ENCODE results near the gene ITPR2.
"Not testable (repeated sequence)": the region's sequence is repeated elsewhere in the genome, so short reads cannot be mapped to it uniquely, and the experiment has no call there.

The ITPR2 gene

DNA sequence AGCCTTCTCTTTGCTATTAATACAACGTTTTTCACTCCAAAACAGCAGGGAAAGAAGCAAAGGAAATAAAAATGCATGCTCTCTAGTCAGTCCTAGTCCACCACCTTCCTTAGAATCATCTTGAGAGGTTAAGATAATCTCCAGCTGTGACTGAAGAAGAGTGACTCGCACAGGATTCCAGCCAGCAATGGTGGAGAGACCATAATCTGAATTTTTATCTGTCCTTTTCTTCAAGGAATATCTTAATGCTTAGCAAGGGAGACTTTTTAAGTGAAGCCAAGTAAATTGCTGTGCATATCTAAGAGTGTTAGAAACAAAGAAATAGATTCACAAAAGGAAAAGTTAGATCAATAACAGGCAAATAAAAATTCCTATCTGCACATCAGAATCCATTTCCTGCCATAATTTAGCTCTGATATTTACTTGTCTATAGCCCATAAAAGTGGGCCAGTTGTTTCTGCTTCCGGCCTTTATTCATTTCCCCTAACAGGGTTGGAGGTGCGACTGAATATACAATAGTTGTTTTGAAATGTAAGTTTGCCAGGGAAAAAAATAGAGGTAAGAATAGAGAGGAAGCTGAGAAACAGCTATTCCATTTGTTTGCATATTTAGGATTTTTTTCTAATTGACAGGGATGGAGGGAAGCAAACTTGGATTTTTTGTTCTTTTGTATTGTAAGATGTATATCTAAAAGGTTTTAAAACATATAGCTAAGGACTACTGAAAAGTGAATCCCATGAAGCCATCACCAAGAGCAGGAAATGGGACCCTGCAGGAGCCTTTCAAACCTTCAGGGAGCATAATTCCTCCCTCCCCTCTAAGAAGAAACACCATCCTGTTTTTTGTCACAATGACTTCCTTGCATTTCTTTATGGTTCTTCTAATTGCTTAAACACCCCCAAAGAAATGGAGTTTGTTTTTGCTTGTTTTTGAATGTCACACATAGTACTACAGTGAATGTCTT lies 154.0 kb downstream of the ITPR2 start:
- H3K4me3 ChIP-seq (ENCODE audit: low read length), result no peak overlapping the region
- TF ChIP-seq, protein P1, sequence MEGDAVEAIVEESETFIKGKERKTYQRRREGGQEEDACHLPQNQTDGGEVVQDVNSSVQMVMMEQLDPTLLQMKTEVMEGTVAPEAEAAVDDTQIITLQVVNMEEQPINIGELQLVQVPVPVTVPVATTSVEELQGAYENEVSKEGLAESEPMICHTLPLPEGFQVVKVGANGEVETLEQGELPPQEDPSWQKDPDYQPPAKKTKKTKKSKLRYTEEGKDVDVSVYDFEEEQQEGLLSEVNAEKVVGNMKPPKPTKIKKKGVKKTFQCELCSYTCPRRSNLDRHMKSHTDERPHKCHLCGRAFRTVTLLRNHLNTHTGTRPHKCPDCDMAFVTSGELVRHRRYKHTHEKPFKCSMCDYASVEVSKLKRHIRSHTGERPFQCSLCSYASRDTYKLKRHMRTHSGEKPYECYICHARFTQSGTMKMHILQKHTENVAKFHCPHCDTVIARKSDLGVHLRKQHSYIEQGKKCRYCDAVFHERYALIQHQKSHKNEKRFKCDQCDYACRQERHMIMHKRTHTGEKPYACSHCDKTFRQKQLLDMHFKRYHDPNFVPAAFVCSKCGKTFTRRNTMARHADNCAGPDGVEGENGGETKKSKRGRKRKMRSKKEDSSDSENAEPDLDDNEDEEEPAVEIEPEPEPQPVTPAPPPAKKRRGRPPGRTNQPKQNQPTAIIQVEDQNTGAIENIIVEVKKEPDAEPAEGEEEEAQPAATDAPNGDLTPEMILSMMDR (conservative IDR thresholded peaks at IDR 0.05; ENCODE audit: low read depth, low read length), result no peak
- no peak for DNase-seq (ENCODE audit: low read depth)

DNA sequence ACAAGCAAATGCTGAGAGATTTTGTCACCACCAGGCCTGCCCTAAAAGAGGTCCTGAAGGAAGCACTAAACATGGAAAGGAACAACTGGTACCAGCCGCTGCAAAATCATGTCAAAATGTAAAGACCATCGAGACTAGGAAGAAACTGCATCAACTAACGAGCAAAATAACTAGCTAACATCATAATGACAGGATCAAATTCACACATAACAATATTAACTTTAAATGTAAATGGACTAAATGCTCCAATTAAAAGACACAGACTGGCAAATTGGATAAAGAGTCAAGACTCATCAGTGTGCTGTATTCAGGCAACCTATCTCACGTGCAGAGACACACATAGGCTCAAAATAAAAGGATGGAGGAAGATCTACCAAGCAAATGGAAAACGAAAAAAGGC lies 161.5 kb downstream of the ITPR2 start:
- not testable (repeated sequence) for H3K4me3 ChIP-seq (ENCODE audit: low read length); DNase-seq (ENCODE audit: low read depth)

DNA sequence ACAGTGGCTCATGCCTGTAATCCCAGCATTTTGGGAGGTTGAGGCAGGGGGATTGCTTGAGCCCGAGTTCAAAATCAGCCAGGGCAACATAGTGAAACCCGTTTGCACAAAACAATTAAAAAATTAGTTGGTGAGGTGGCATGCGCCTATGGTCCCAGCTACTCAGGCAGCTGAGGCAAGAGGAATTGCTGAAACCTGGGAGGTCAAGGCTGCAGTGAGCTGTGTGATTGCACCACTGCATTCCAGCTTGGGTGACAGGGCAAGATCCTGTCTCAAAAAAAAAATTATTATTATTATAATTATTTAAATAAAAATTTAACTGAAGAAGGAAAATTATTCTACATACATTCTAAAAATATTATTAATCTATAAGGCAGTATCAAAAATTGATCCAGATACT lies 164.1 kb downstream of the ITPR2 start:
- H3K4me3 ChIP-seq (ENCODE audit: low read length), result no peak overlapping the region
- TF ChIP-seq, protein P1 (conservative IDR thresholded peaks at IDR 0.05; ENCODE audit: low read depth, low read length), result no peak
- no peak for DNase-seq (ENCODE audit: low read depth)

DNA sequence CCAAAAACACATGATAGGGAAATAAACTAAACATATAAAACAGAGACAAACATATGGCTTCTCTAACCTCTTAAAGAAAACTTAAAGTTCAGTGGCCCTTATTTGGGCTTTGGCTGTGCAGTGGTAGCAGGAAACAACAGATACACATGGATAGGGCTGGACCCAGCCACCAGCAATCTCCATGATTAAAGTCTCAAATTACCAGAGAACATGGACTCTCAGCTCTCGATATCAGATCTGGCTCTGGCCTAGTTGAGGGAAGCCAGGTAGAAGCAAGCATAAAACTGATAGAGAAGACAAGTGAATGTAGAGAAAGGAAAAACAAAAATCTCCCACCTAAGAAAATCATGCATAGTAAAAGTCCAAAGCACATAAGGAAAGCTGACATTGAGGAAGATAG lies 164.8 kb downstream of the ITPR2 start:
- H3K4me3 ChIP-seq (ENCODE audit: low read length), result no peak overlapping the region
- TF ChIP-seq, protein P1 (conservative IDR thresholded peaks at IDR 0.05; ENCODE audit: low read depth, low read length), result no peak
- no peak for DNase-seq (ENCODE audit: low read depth)

DNA sequence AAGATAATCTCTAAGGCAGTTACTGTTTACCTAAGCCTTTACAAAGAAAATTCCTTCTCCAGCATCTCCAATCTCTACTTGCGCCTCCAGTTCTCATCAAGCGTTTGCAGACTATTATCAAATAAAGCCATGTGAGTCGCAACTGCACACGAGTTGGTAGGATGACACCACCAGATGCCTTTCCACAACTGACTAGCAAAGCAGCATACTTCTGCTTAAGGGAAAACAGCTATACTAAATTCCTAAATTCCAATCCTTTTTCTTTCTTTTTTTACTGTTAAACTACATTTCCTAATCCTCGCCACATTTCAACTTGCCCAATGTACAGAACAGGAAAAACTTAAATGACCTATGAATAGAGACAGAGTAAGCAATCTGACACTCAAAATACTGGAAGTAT lies 166.7 kb downstream of the ITPR2 start:
- TF ChIP-seq, protein P1 (conservative IDR thresholded peaks at IDR 0.05; ENCODE audit: low read depth, low read length), result no peak
- H3K4me3 ChIP-seq (ENCODE audit: low read length), result no peak overlapping the region
- DNase-seq (ENCODE audit: low read depth), result no peak

DNA sequence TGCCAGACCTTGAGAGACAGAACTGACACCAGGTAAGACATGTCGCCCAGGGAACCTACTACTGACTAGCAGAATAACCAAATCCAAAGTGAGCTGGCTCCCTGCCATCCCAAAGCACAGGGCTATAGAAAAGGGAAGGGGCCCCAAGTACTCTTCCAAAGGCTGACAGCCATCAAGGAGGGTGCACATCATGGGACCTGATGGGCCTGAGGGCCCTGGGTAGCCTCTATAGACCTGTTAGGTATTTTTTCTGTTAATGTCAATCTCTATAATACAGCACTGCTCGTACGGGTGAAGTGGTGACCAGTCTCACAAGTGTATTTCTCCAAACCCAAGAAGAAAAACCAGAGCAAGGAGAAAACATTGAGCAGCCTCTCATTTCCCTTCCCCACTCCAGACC lies 171.6 kb downstream of the ITPR2 start:
- no peak for DNase-seq (ENCODE audit: low read depth)
- H3K4me3 ChIP-seq (ENCODE audit: low read length), result no peak overlapping the region
- TF ChIP-seq, protein P1 (conservative IDR thresholded peaks at IDR 0.05; ENCODE audit: low read depth, low read length), result no peak

DNA sequence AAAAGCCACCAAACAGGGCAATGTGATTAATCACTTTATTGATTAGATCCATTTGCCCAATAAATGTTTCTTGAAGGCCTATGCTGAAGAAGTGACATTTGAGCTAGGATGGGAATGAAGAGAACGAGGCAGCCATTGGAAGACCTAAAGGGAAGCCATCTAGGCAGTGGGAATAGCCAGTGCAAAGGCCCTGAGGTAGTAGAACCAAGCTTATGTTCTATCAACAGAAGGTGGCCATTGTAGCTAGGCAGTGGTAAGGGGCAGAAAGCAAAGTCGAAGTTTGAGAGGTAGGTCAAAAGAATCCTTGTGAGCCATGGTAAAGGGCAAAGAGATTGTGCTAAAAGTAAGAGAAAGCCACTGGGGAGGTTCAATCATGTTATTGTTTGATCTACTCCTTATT lies 173.1 kb downstream of the ITPR2 start:
- TF ChIP-seq, protein P1 (conservative IDR thresholded peaks at IDR 0.05; ENCODE audit: low read depth, low read length), result no peak
- no peak overlapping the region for H3K4me3 ChIP-seq (ENCODE audit: low read length)
- DNase-seq (ENCODE audit: low read depth), result no peak

Measured in retinal pigment epithelial cell (primary cell).